HEK293 (cell line): Measurements from ENCODE around the gene PNKD.
A peak's percentile ranks its signal among the peaks of the same experiment; 100 is the strongest.

Experiments
- HOXA7 ChIP-seq: sonication (generic); formaldehyde crosslinking; IDR thresholded peaks from 2 replicates; pipeline ENCODE4 v1.8.1; 2022; ENCODE audit warnings: missing genetic modification reagents, borderline replicate concordance
- HOXC10 ChIP-seq: sonication (generic); formaldehyde crosslinking; IDR thresholded peaks from 2 replicates; pipeline ENCODE4 v1.8.1; 2023; ENCODE audit warnings: mild to moderate bottlenecking, missing genetic modification reagents
- KLF1 ChIP-seq: fragments of 450-650 bp; formaldehyde crosslinking; IDR thresholded peaks from 2 replicates; pipeline ENCODE4 v1.5.1; 2016; ENCODE audit warnings: missing biosample characterization, missing genetic modification characterization
- KLF9 ChIP-seq: fragments of 450-650 bp; formaldehyde crosslinking; IDR thresholded peaks from 2 replicates; pipeline ENCODE4 v1.5.1; 2016; ENCODE audit warnings: missing biosample characterization, missing genetic modification characterization, low read depth
- MYNN ChIP-seq: fragments of 450-650 bp; formaldehyde crosslinking; IDR thresholded peaks from 2 replicates; pipeline ENCODE4 v1.5.1; 2016; ENCODE audit warnings: missing biosample characterization, missing genetic modification characterization, borderline replicate concordance
- TRIM28 ChIP-seq: IDR thresholded peaks from 2 replicates; pipeline ENCODE4 v1.6.1; 2011; ENCODE audit warnings: low read length, control low read depth, borderline replicate concordance
- YY1 ChIP-seq: fragments of 450-650 bp; formaldehyde crosslinking; IDR thresholded peaks from 2 replicates; pipeline ENCODE4 v1.5.1; 2018; ENCODE audit warnings: missing biosample characterization, missing genetic modification characterization
- ZBTB7A ChIP-seq: fragments of 450-650 bp; formaldehyde crosslinking; IDR thresholded peaks from 2 replicates; pipeline ENCODE4 v1.5.1; 2016; ENCODE audit warnings: low read depth, missing biosample characterization, missing genetic modification characterization
- ZFHX2 ChIP-seq: fragments of 450-650 bp; formaldehyde crosslinking; conservative IDR thresholded peaks from 2 replicates; pipeline ENCODE4 v1.5.1; 2016; ENCODE audit warnings: missing biosample characterization, missing genetic modification characterization
- ZFP41 ChIP-seq: fragments of 450-650 bp; formaldehyde crosslinking; IDR thresholded peaks from 2 replicates; pipeline ENCODE4 v1.5.1; 2016; ENCODE audit warnings: missing biosample characterization, missing genetic modification characterization, borderline replicate concordance
- ZNF146 ChIP-seq: fragments of 450-650 bp; formaldehyde crosslinking; IDR thresholded peaks from 2 replicates; pipeline ENCODE4 v1.5.1; 2016; ENCODE audit warnings: missing biosample characterization, missing genetic modification characterization
- ZNF175 ChIP-seq: fragments of 450-650 bp; formaldehyde crosslinking; IDR thresholded peaks from 2 replicates; pipeline ENCODE4 v1.5.1; 2016; ENCODE audit warnings: missing biosample characterization, missing genetic modification characterization
- ZNF292 ChIP-seq: fragments of 450-650 bp; formaldehyde crosslinking; IDR thresholded peaks from 2 replicates; pipeline ENCODE4 v1.5.1; 2016; ENCODE audit warnings: low read depth, missing biosample characterization, missing genetic modification characterization, borderline replicate concordance
- ZNF350 ChIP-seq: fragments of 450-650 bp; formaldehyde crosslinking; IDR thresholded peaks from 2 replicates; pipeline ENCODE4 v1.5.0; 2017; ENCODE audit warnings: missing biosample characterization, mild to moderate bottlenecking, missing genetic modification characterization
- ZNF394 ChIP-seq: fragments of 450-650 bp; formaldehyde crosslinking; IDR thresholded peaks from 2 replicates; pipeline ENCODE4 v1.5.1; 2016; ENCODE audit warnings: missing biosample characterization, missing genetic modification characterization, mild to moderate bottlenecking, moderate library complexity, borderline replicate concordance
- ZNF433 ChIP-seq: fragments of 450-650 bp; formaldehyde crosslinking; IDR thresholded peaks from 2 replicates; pipeline ENCODE4 v1.5.1; 2016; ENCODE audit warnings: missing biosample characterization, missing genetic modification characterization, low read depth
- ZNF530 ChIP-seq: fragments of 450-650 bp; formaldehyde crosslinking; IDR thresholded peaks from 2 replicates; pipeline ENCODE4 v1.5.1; 2016; ENCODE audit warnings: low read depth, missing biosample characterization, missing genetic modification characterization
- ZNF561 ChIP-seq: fragments of 450-650 bp; IDR thresholded peaks from 2 replicates; pipeline ENCODE4 v1.5.1; 2018; ENCODE audit warnings: missing biosample characterization, missing genetic modification characterization, borderline replicate concordance
- ZNF600 ChIP-seq: fragments of 450-650 bp; formaldehyde crosslinking; IDR thresholded peaks from 2 replicates; pipeline ENCODE4 v1.5.1; 2016; ENCODE audit warnings: missing biosample characterization, missing genetic modification characterization
- ZNF677 ChIP-seq: fragments of 450-650 bp; IDR thresholded peaks from 2 replicates; pipeline ENCODE4 v1.5.0; 2018; ENCODE audit warnings: missing biosample characterization, mild to moderate bottlenecking, missing genetic modification characterization, moderate library complexity
- ZNF768 ChIP-seq: fragments of 450-650 bp; formaldehyde crosslinking; IDR thresholded peaks from 2 replicates; pipeline ENCODE4 v1.5.1; 2018; ENCODE audit warnings: missing biosample characterization, mild to moderate bottlenecking, missing genetic modification characterization
- TF ChIP-seq, protein P1 (sequence below): fragments of 450-650 bp; formaldehyde crosslinking; IDR thresholded peaks from 2 replicates; pipeline ENCODE4 v1.5.1; 2016; ENCODE audit warnings: missing biosample characterization, missing genetic modification characterization
- TF ChIP-seq, protein P2 (sequence below): fragments of 450-650 bp; formaldehyde crosslinking; IDR thresholded peaks from 2 replicates; pipeline ENCODE4 v1.5.1; 2016; ENCODE audit warnings: missing biosample characterization, missing genetic modification characterization
- TF ChIP-seq, protein P3 (sequence below): fragments of 450-650 bp; formaldehyde crosslinking; IDR thresholded peaks from 2 replicates; pipeline ENCODE4 v1.5.1; 2017; ENCODE audit warnings: missing biosample characterization, missing genetic modification characterization
- TF ChIP-seq, protein P4 (sequence below): fragments of 450-650 bp; formaldehyde crosslinking; IDR thresholded peaks from 2 replicates; pipeline ENCODE4 v1.5.1; 2016; ENCODE audit warnings: missing biosample characterization, missing genetic modification characterization
- TF ChIP-seq, protein P5 (sequence below): fragments of 450-650 bp; formaldehyde crosslinking; IDR thresholded peaks from 2 replicates; pipeline ENCODE4 v1.5.1; 2016; ENCODE audit warnings: missing biosample characterization, missing genetic modification characterization
- TF ChIP-seq, protein P6 (sequence below): fragments of 450-650 bp; formaldehyde crosslinking; IDR thresholded peaks from 2 replicates; pipeline ENCODE4 v1.5.1; 2016; ENCODE audit warnings: missing biosample characterization, missing genetic modification characterization

Gene PNKD

DNA sequence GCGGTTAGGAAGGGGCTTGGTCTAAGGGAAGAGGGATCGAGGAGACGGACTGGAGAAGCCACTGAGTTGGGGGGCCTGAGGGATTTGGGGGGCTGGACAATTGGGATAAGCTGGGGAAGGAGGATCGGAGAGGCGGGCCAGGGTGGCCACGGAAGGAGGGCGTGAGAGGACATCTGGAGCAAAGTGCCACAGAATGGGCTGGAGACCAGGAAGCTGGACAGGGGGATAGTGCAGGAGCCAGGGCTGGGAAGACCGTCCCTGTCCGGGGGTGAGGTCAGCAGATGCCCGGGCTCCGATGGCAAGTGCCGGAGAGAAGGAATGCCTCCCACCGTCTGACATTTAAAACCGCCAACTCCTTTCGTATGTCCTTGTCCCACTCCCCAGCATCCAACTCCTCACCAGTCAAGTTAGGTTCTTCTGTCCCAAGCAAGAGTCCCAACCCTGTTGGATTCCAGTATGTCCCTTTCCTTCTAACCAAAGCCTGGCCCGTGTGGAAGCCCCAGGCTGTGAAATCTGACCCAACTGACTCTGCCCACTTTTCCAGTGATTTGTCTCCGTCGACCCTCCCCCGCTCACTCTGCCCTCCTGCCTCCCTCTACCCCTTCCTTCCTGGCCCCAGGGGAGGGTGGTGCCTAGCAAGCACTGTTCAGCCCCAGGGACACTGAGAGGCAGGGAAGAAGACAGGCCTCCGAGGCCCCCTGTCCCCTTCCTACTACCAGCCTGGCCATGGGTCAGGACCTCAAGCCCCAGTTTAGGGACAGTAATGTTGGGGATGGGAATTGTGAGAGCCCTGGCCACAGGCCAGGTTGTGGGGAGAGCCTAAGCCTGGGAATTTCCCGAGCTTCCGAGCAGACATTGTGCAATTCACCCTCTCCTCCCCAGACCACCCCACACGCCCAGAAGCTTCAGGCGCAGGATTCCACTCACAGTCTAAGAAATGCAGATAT, 53.5 kb downstream of the PNKD start (continued):
- TF ChIP-seq, protein P1, sequence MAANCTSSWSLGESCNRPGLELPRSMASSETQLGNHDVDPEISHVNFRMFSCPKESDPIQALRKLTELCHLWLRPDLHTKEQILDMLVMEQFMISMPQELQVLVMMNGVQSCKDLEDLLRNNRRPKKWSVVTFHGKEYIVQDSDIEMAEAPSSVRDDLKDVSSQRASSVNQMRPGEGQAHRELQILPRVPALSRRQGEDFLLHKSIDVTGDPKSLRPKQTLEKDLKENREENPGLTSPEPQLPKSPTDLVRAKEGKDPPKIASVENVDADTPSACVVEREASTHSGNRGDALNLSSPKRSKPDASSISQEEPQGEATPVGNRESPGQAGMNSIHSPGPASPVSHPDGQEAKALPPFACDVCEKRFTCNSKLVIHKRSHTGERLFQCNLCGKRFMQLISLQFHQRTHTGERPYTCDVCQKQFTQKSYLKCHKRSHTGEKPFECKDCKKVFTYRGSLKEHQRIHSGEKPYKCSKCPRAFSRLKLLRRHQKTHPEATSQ (tag by site-specific recombination): no peak
- no peak for TF ChIP-seq HOXC10
- peak; percentile 80 for TF ChIP-seq ZNF600 (tag by site-specific recombination)
- TF ChIP-seq, protein P2, sequence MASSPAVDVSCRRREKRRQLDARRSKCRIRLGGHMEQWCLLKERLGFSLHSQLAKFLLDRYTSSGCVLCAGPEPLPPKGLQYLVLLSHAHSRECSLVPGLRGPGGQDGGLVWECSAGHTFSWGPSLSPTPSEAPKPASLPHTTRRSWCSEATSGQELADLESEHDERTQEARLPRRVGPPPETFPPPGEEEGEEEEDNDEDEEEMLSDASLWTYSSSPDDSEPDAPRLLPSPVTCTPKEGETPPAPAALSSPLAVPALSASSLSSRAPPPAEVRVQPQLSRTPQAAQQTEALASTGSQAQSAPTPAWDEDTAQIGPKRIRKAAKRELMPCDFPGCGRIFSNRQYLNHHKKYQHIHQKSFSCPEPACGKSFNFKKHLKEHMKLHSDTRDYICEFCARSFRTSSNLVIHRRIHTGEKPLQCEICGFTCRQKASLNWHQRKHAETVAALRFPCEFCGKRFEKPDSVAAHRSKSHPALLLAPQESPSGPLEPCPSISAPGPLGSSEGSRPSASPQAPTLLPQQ: no peak
- no peak for TF ChIP-seq ZNF292 (tag by site-specific recombination)
- TF ChIP-seq ZNF175: no peak
- TF ChIP-seq, protein P3, sequence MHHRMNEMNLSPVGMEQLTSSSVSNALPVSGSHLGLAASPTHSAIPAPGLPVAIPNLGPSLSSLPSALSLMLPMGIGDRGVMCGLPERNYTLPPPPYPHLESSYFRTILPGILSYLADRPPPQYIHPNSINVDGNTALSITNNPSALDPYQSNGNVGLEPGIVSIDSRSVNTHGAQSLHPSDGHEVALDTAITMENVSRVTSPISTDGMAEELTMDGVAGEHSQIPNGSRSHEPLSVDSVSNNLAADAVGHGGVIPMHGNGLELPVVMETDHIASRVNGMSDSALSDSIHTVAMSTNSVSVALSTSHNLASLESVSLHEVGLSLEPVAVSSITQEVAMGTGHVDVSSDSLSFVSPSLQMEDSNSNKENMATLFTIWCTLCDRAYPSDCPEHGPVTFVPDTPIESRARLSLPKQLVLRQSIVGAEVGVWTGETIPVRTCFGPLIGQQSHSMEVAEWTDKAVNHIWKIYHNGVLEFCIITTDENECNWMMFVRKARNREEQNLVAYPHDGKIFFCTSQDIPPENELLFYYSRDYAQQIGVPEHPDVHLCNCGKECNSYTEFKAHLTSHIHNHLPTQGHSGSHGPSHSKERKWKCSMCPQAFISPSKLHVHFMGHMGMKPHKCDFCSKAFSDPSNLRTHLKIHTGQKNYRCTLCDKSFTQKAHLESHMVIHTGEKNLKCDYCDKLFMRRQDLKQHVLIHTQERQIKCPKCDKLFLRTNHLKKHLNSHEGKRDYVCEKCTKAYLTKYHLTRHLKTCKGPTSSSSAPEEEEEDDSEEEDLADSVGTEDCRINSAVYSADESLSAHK (tag by site-specific recombination): no peak
- no peak for TF ChIP-seq ZFP41 (tag by site-specific recombination)
- TF ChIP-seq ZNF768: no peak
- no peak for TF ChIP-seq HOXA7 (CRISPR knock-in tag)
- TF ChIP-seq KLF9 (tag by site-specific recombination): peak; percentile 66
- no peak for TF ChIP-seq MYNN (tag by site-specific recombination)
- TF ChIP-seq, protein P4, sequence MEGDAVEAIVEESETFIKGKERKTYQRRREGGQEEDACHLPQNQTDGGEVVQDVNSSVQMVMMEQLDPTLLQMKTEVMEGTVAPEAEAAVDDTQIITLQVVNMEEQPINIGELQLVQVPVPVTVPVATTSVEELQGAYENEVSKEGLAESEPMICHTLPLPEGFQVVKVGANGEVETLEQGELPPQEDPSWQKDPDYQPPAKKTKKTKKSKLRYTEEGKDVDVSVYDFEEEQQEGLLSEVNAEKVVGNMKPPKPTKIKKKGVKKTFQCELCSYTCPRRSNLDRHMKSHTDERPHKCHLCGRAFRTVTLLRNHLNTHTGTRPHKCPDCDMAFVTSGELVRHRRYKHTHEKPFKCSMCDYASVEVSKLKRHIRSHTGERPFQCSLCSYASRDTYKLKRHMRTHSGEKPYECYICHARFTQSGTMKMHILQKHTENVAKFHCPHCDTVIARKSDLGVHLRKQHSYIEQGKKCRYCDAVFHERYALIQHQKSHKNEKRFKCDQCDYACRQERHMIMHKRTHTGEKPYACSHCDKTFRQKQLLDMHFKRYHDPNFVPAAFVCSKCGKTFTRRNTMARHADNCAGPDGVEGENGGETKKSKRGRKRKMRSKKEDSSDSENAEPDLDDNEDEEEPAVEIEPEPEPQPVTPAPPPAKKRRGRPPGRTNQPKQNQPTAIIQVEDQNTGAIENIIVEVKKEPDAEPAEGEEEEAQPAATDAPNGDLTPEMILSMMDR (tag by site-specific recombination): peak; percentile 44
- TF ChIP-seq ZFHX2 (tag by site-specific recombination): peak; percentile 88
- TF ChIP-seq ZNF677 (tag by site-specific recombination): no peak
- no peak for TF ChIP-seq ZNF350 (tag by site-specific recombination)
- no peak for TF ChIP-seq ZNF433
- no peak for TF ChIP-seq ZNF146
- TF ChIP-seq, protein P5, sequence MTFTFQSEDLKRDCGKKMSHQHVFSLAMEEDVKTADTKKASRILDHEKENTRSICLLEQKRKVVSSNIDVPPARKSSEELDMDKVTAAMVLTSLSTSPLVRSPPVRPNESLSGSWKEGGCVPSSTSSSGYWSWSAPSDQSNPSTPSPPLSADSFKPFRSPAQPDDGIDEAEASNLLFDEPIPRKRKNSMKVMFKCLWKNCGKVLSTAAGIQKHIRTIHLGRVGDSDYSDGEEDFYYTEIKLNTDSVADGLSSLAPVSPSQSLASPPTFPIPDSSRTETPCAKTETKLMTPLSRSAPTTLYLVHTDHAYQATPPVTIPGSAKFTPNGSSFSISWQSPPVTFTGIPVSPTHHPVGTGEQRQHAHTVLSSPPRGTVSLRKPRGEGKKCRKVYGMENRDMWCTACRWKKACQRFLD (tag by site-specific recombination): no peak
- no peak for TF ChIP-seq ZNF530 (tag by site-specific recombination)
- TF ChIP-seq ZNF394 (tag by site-specific recombination): no peak
- TF ChIP-seq TRIM28: 0 out of 2 replicates have a peak, but pooled peaks have one; percentile 42
- no peak for TF ChIP-seq ZBTB7A
- TF ChIP-seq, protein P6, sequence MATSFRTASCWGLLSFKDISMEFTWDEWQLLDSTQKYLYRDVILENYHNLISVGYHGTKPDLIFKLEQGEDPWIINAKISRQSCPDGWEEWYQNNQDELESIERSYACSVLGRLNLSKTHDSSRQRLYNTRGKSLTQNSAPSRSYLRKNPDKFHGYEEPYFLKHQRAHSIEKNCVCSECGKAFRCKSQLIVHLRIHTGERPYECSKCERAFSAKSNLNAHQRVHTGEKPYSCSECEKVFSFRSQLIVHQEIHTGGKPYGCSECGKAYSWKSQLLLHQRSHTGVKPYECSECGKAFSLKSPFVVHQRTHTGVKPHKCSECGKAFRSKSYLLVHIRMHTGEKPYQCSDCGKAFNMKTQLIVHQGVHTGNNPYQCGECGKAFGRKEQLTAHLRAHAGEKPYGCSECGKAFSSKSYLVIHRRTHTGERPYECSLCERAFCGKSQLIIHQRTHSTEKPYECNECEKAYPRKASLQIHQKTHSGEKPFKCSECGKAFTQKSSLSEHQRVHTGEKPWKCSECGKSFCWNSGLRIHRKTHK (tag by site-specific recombination): no peak
- no peak for TF ChIP-seq YY1 (tag by site-specific recombination)
- TF ChIP-seq KLF1: 0 out of 2 replicates have a peak, but pooled peaks have one; percentile 24
- no peak for TF ChIP-seq ZNF561 (tag by site-specific recombination)
